IMR-90 (cell line): ENCODE data around the gene ASCL5. TPM values are rescaled to one million over a fixed set of nuclear protein-coding genes. Genes with fewer than 3 reads are reported as not detected.
A peak's percentile ranks its signal among the peaks of the same experiment; 100 is the strongest.

Experiments
- ATAC-seq: fragments of 200-7000 bp; cut with Tn5 transposase; 2 replicates; pipeline ENCODE4 v1.9.1; 2020; ENCODE audit warnings: low read depth, mild to moderate bottlenecking, moderate library complexity
- BruUV-seq: library from RNA; stranded (reverse); fragments of 400-500 nt; replicated peaks from 2 replicates; lab custom pipeline; 2021; lab: Mats Ljungman, UMichigan
- CTCF ChIA-PET: fragments of 300-600 bp; formaldehyde crosslinking; extraction: SDS; loops from one replicate; lab custom pipeline; 2021; ENCODE audit warnings: antibody characterized with exemption; lab: Yijun Ruan, JAX
- POLR2A ChIA-PET: fragments of 300-600 bp; sonication (Branson Sonifier 250); formaldehyde crosslinking; loops from one replicate; lab custom pipeline; 2022; ENCODE audit warnings: antibody characterized with exemption; ENCODE audit not compliant: unreplicated experiment; lab: Charles Lee
- DNase-seq: peaks from one replicate; pipeline ENCODE4 v3.0.0; 2013
- H2AFZ ChIP-seq: replicated peaks from 2 replicates; pipeline ENCODE3; 2013; ENCODE audit warnings: low read length, mild to moderate bottlenecking; ENCODE audit not compliant: poor library complexity
- H2AK5ac ChIP-seq: 2 replicates; pipeline ENCODE4 v1.6.1; 2013; ENCODE audit warnings: low read depth, low read length, inconsistent platforms
- H2AK9ac ChIP-seq: replicated peaks from 2 replicates; pipeline ENCODE3; 2013; ENCODE audit warnings: mild to moderate bottlenecking, low read depth, low read length, moderate library complexity; ENCODE audit not compliant: poor library complexity
- H2BK120ac ChIP-seq: 2 replicates; pipeline ENCODE4 v1.6.1; 2013; ENCODE audit warnings: low read depth, low read length, inconsistent platforms
- H2BK15ac ChIP-seq: 3 replicates; pipeline ENCODE4 v1.6.1; 2013; ENCODE audit warnings: low read depth, low read length, inconsistent platforms
- H2BK20ac ChIP-seq: 2 replicates; pipeline ENCODE4 v1.6.1; 2013; ENCODE audit warnings: low read depth, mild to moderate bottlenecking, inconsistent platforms, low read length, moderate library complexity
- H2BK5ac ChIP-seq: 2 replicates; pipeline ENCODE4 v1.6.1; 2013; ENCODE audit warnings: mild to moderate bottlenecking, low read depth, low read length, inconsistent platforms; ENCODE audit not compliant: poor library complexity, severe bottlenecking
- H3K14ac ChIP-seq: replicated peaks from 2 replicates; pipeline ENCODE4 v1.6.1; 2013; ENCODE audit warnings: low read depth, low read length, inconsistent platforms
- H3K18ac ChIP-seq: 2 replicates; pipeline ENCODE4 v1.6.1; 2013; ENCODE audit warnings: low read depth, low read length, control low read depth
- H3K23ac ChIP-seq: 2 replicates; pipeline ENCODE4 v1.6.1; 2013; ENCODE audit warnings: low read depth, low read length, inconsistent platforms
- H3K27ac ChIP-seq: 2 replicates; pipeline ENCODE4 v1.5.1; 2013; ENCODE audit warnings: mild to moderate bottlenecking, control low read depth, low read length; ENCODE audit not compliant: insufficient read depth
- H3K27me3 ChIP-seq: 2 replicates; pipeline ENCODE4 v1.6.1; 2013; ENCODE audit warnings: low read length; ENCODE audit not compliant: control insufficient read depth, insufficient read depth
- H3K36me3 ChIP-seq: 2 replicates; pipeline ENCODE4 v1.6.1; 2013; ENCODE audit warnings: low read length, mixed read lengths; ENCODE audit not compliant: control insufficient read depth, insufficient read depth
- H3K4ac ChIP-seq: 2 replicates; pipeline ENCODE4 v1.6.1; 2013; ENCODE audit warnings: low read depth, low read length, inconsistent platforms
- H3K4me1 ChIP-seq: 2 replicates; pipeline ENCODE4 v1.6.1; 2013; ENCODE audit warnings: low read length, mixed read lengths; ENCODE audit not compliant: control insufficient read depth, insufficient read depth
- H3K4me2 ChIP-seq: 2 replicates; pipeline ENCODE4 v1.6.1; 2013; ENCODE audit warnings: low read depth, mild to moderate bottlenecking, control low read depth, low read length, moderate library complexity
- H3K4me3 ChIP-seq: 2 replicates; pipeline ENCODE4 v1.5.1; 2013; ENCODE audit warnings: low read depth, mild to moderate bottlenecking, control low read depth, low read length, moderate library complexity; ENCODE audit not compliant: insufficient read depth
- H3K56ac ChIP-seq: 2 replicates; pipeline ENCODE4 v1.6.1; 2013; ENCODE audit warnings: low read length, inconsistent platforms; ENCODE audit not compliant: insufficient read depth; ENCODE audit errors: extremely low read depth
- H3K79me1 ChIP-seq, 2 experiments: 2 replicates each; pipeline ENCODE4 v1.6.1; 2013; ENCODE audit warnings: low read length in 2 of 2, inconsistent platforms in 1 of 2, low read depth in 1 of 2
- H3K9ac ChIP-seq: 2 replicates; pipeline ENCODE4 v1.6.1; 2013; ENCODE audit warnings: low read depth, low read length, control low read depth
- H3K9me1 ChIP-seq: 2 replicates; pipeline ENCODE4 v1.6.1; 2013; ENCODE audit warnings: low read length, inconsistent platforms; ENCODE audit not compliant: insufficient read depth
- H3K9me3 ChIP-seq: 2 replicates; pipeline ENCODE4 v1.6.1; 2013; ENCODE audit warnings: low read length; ENCODE audit not compliant: control insufficient read depth, insufficient read depth
- H4K20me1 ChIP-seq: 2 replicates; pipeline ENCODE4 v1.6.1; 2013; ENCODE audit warnings: low read length, inconsistent platforms; ENCODE audit not compliant: insufficient read depth
- H4K5ac ChIP-seq: 2 replicates; pipeline ENCODE4 v1.6.1; 2013; ENCODE audit warnings: mild to moderate bottlenecking, low read depth, low read length, control low read depth
- H4K8ac ChIP-seq, 2 experiments: 2 replicates each; pipeline ENCODE4 v1.6.1; 2013; ENCODE audit warnings: low read depth in 2 of 2, low read length in 2 of 2, control low read depth in 1 of 2, inconsistent platforms in 1 of 2
- H4K91ac ChIP-seq: 2 replicates; pipeline ENCODE4 v1.6.1; 2013; ENCODE audit warnings: low read depth, low read length, inconsistent platforms; ENCODE audit not compliant: insufficient read depth
- BHLHE40 ChIP-seq: fragments of 150-350 bp; IDR thresholded peaks from 2 replicates; pipeline ENCODE4 v1.6.1; 2016; ENCODE audit warnings: mild to moderate bottlenecking, low read depth, low read length
- CEBPB ChIP-seq: IDR thresholded peaks from 2 replicates; pipeline ENCODE4 v1.6.1; 2012; ENCODE audit warnings: low read depth, low read length, improper control_type of control experiment
- CHD1 ChIP-seq: IDR thresholded peaks from 2 replicates; pipeline ENCODE4 v1.6.1; 2012; ENCODE audit warnings: low read depth, low read length, improper control_type of control experiment
- CTCF ChIP-seq: conservative IDR thresholded peaks from 2 replicates; pipeline ENCODE4 v1.5.1; 2012; ENCODE audit warnings: mild to moderate bottlenecking, low read depth, low read length, improper control_type of control experiment
- ELK1 ChIP-seq: fragments of 150-350 bp; IDR thresholded peaks from 2 replicates; pipeline ENCODE4 v1.6.1; 2016; ENCODE audit warnings: low read depth, mild to moderate bottlenecking, low read length, moderate library complexity, borderline replicate concordance
- FOS ChIP-seq: fragments of 150-350 bp; IDR thresholded peaks from 2 replicates; pipeline ENCODE4 v1.6.1; 2016; ENCODE audit warnings: low read depth, low read length
- MAFK ChIP-seq: IDR thresholded peaks from 2 replicates; pipeline ENCODE4 v1.6.1; 2012; ENCODE audit warnings: low read depth, low read length, improper control_type of control experiment
- MAZ ChIP-seq: IDR thresholded peaks from 2 replicates; pipeline ENCODE4 v1.6.1; 2012; ENCODE audit warnings: low read depth, mild to moderate bottlenecking, low read length, improper control_type of control experiment, moderate library complexity, borderline replicate concordance
- MXI1 ChIP-seq: IDR thresholded peaks from 2 replicates; pipeline ENCODE4 v1.6.1; 2012; ENCODE audit warnings: low read depth, mild to moderate bottlenecking, low read length, moderate library complexity, borderline replicate concordance
- NFE2L2 ChIP-seq: fragments of 150-350 bp; IDR thresholded peaks from 2 replicates; pipeline ENCODE4 v1.6.1; 2016; ENCODE audit warnings: low read depth, mild to moderate bottlenecking, low read length
- POLR2A ChIP-seq: IDR thresholded peaks from 2 replicates; pipeline ENCODE4 v1.6.1; 2012; ENCODE audit warnings: mild to moderate bottlenecking, low read depth, low read length
- RAD21 ChIP-seq: IDR thresholded peaks from 2 replicates; pipeline ENCODE4 v1.6.1; 2012; ENCODE audit warnings: low read length, improper control_type of control experiment
- RCOR1 ChIP-seq: IDR thresholded peaks from 2 replicates; pipeline ENCODE4 v1.6.1; 2012; ENCODE audit warnings: mild to moderate bottlenecking, low read length, improper control_type of control experiment; ENCODE audit not compliant: insufficient replicate concordance
- RFX5 ChIP-seq: IDR thresholded peaks from 2 replicates; pipeline ENCODE4 v1.8.0; 2012; ENCODE audit warnings: low read depth, mild to moderate bottlenecking, low read length, moderate library complexity
- SMC3 ChIP-seq: fragments of 150-350 bp; IDR thresholded peaks from 2 replicates; pipeline ENCODE4 v1.6.1; 2016; ENCODE audit warnings: low read depth, mild to moderate bottlenecking, antibody characterized with exemption, low read length, moderate library complexity
- USF2 ChIP-seq: fragments of 150-350 bp; IDR thresholded peaks from 2 replicates; pipeline ENCODE4 v1.6.1; 2017; ENCODE audit warnings: mild to moderate bottlenecking, antibody characterized with exemption, low read length, low read depth
- WGBS, 2 experiments: methylation state at CpG; one replicate each; pipeline versions ENCODE4 v1.1.5 to v1.1.7; 2013; ENCODE audit warnings: missing lambda C conversion rate in 2 of 2; ENCODE audit not compliant: insufficient read length in 1 of 2; ENCODE audit errors: extremely low coverage in 2 of 2; 5-methylcytosine and 5-hydroxymethylcytosine counted together
- dilution Hi-C: fragments of 300-500 bp; cut with HindIII; formaldehyde crosslinking; loops from one replicate; pipeline ENCODE4 v1.14.3; 2018; ENCODE audit warnings: low sequenced_read_pairs; ENCODE audit not compliant: unreplicated experiment
- in situ Hi-C: fragments of 300-500 bp; cut with MboI; formaldehyde crosslinking; loops from 3 replicates; pipeline ENCODE4 v1.14.3; 2019; ENCODE audit warnings: low sequenced_read_pairs, inconsistent platforms, mixed read lengths
- intact Hi-C: fragments of 100-400 bp; cut with micrococcal nuclease; formaldehyde crosslinking; loops from 2 replicates; pipeline ENCODE4 v1.10.0; 2022
- polyA plus RNA-seq, 3 experiments: library from polyadenylated mRNA; depleted of rRNA; stranded (reverse); fragments of >200 nt; gene quantifications; 2 replicates each; pipeline ENCODE4 v1.2.3, GENCODE V29; 2012; ENCODE audit warnings: low replicate concordance in 1 of 3
- total RNA-seq: library from RNA; depleted of rRNA; stranded (reverse); fragments of >200 nt; gene quantifications from 2 replicates; pipeline ENCODE4 v1.2.3, GENCODE V29; 2012

The ASCL5 gene
- total and polyA plus RNA-seq, 2 of the 4 experiments (the other 2 are of a cell fraction) = not detected

GRCh38 chr1:201098992-201099677 lies 27.8 kb downstream of the ASCL5 start:
- Histone ChIP-seq H3K4me1 (no peaks in the 10 kb centered on the region), H4K20me1 (no peaks in the 10 kb centered on the region), H2BK15ac (no peak overlapping the region), H4K5ac (no peak overlapping the region), H2AK9ac (peak overlapping the region; percentile 65), H2AK5ac (no peak overlapping the region), H3K56ac (no peak overlapping the region), H4K91ac (no peak overlapping the region), H3K23ac (no peak overlapping the region), H2BK5ac (no peak overlapping the region), H2BK120ac (no peak overlapping the region), H3K79me1 (no peaks in the 10 kb centered on the region), H3K36me3 (no peaks in the 10 kb centered on the region), H3K14ac (no peak overlapping the region), H2AFZ (no peak overlapping the region), H2BK20ac (no peak overlapping the region), H3K9me3 (no peaks in the 10 kb centered on the region), H3K4me2 (no peak overlapping the region), H3K4me3 (no peak overlapping the region), H3K4ac (no peak overlapping the region), H3K9me1 (no peaks in the 10 kb centered on the region), H3K27me3 (peaks cover 77% of the 10 kb centered on the region), H3K9ac (no peak overlapping the region), H3K18ac (no peak overlapping the region), H4K8ac (no peak overlapping the region), H3K27ac (no peak overlapping the region)
- ChIA-PET POLR2A (no interaction called here), CTCF (no interaction called here)
- DNase-seq = no peak
- dilution Hi-C loops (no loop called here), intact Hi-C loops (no loop called here), in situ Hi-C loops (no loop called here)
- no peak; the same call in 1 of the 2 replicates for ATAC-seq
- TF ChIP-seq MXI1 (no peak), ELK1 (no peak), RAD21 (no peak), SMC3 (no peak), FOS (no peak), MAFK (no peak), MAZ (no peak), USF2 (no peak), RCOR1 (no peak), CTCF (no peak), NFE2L2 (no peak), CHD1 (no peak), CEBPB (no peak), BHLHE40 (no peak), POLR2A (no peak), RFX5 (no peak)
- no TSS peak for BruUV-seq
- no CpG with 5 or more reads among the region's 5 CpGs for WGBS, 2 experiments
